ENCODE results near the gene MPZ. TPM values are rescaled to one million over a fixed set of nuclear protein-coding genes. Genes with fewer than 3 reads are reported as not detected.

MPZ gene
- total RNA-seq, 4 donors from 2014 or later: 0.75 to 1.4 (median 1.1) TPM

- no peak for TF ChIP-seq POLR2A (IDR thresholded peaks at IDR 0.05)
- TF ChIP-seq, protein P1, sequence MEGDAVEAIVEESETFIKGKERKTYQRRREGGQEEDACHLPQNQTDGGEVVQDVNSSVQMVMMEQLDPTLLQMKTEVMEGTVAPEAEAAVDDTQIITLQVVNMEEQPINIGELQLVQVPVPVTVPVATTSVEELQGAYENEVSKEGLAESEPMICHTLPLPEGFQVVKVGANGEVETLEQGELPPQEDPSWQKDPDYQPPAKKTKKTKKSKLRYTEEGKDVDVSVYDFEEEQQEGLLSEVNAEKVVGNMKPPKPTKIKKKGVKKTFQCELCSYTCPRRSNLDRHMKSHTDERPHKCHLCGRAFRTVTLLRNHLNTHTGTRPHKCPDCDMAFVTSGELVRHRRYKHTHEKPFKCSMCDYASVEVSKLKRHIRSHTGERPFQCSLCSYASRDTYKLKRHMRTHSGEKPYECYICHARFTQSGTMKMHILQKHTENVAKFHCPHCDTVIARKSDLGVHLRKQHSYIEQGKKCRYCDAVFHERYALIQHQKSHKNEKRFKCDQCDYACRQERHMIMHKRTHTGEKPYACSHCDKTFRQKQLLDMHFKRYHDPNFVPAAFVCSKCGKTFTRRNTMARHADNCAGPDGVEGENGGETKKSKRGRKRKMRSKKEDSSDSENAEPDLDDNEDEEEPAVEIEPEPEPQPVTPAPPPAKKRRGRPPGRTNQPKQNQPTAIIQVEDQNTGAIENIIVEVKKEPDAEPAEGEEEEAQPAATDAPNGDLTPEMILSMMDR (IDR thresholded peaks at IDR 0.05): no peak
- Histone ChIP-seq H3K9me3 (no peaks in the 10 kb centered on the region), H3K4me3 (no peak overlapping the region), H3K4me1 (peaks cover 10 to 22% (median 14%) of the 10 kb centered on the region in 3 donors), H3K27me3 (no peaks in the 10 kb centered on the region), H3K36me3 (no peaks in the 10 kb centered on the region), H3K27ac (no peak overlapping the region)
- WGBS, 2 donors: 85 to 88% methylated on average over 4 of the region's 4 CpGs
- DNase-seq: no peak
- intact Hi-C loops (cut with DNase I): no loop called here
These were observed 9.3 kb downstream of the MPZ start for GRCh38 chr1:161300478-161300877.

DNA sequence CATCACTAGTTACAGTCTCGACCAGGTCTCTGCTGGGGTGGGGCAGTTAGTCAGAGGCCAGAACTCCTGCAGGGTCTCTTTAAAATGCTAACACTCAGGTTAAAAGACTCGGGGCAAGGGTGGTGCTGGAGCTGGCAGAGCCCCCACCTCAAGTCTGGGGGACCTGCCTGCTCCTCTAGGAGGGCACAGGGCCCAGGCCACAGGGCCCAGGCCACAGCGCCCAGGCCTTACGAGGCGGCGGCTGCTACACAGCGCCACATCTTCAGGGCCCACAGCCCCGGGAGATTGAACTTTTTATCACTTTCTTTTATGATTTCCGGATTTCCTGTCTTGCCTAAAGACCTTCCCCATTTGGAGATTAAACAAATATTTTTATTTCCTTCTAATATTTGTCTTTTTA lies 10.4 kb downstream of the MPZ start:
- Histone ChIP-seq H3K36me3 (no peaks in the 10 kb centered on the region), H3K27ac (no peak overlapping the region), H3K27me3 (no peaks in the 10 kb centered on the region), H3K4me1 (peaks cover 0 to 11% (median 3%) of the 10 kb centered on the region in 3 donors), H3K9me3 (no peaks in the 10 kb centered on the region), H3K4me3 (no peak overlapping the region)
- intact Hi-C loops (cut with DNase I): loop anchor here (10.0 kb wide), 1 partner anchor 75 kb away; no protein-coding TSS in a partner anchor
- 88 to 89% methylated on average over 7 of the region's 9 CpGs for WGBS, 2 donors
- no peak for TF ChIP-seq POLR2A (IDR thresholded peaks at IDR 0.05)
- TF ChIP-seq, protein P1 (IDR thresholded peaks at IDR 0.05): no peak
- no peak for DNase-seq

DNA sequence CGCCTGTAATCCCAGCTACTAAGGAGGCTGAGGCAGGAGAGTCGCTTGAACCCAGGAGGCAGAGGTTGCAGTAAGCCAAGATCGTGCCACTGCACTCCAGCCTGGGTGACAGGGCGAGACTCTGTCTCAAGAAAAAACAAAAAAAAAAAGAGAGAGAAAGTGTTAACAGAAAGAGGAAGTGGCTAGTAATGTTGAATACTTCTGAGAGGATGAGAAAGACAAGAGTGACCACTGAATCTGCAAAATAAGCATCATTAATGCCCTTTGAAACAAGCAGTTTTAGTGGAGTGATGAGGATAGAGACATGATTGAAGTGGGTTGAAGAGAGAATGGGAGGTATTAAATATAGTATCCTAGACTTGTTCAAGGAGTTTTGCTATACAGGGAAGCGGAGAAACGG lies 11.7 kb downstream of the MPZ start:
- no peak for TF ChIP-seq POLR2A (IDR thresholded peaks at IDR 0.05)
- TF ChIP-seq, protein P1 (IDR thresholded peaks at IDR 0.05): no peak
- Histone ChIP-seq H3K27me3 (no peaks in the 10 kb centered on the region), H3K4me1 (no peaks in the 10 kb centered on the region), H3K36me3 (no peaks in the 10 kb centered on the region), H3K4me3 (no peak overlapping the region), H3K9me3 (no peaks in the 10 kb centered on the region), H3K27ac (no peak overlapping the region)
- intact Hi-C loops (cut with DNase I): loop anchor here (10.0 kb wide), 1 partner anchor 77 kb away; no protein-coding TSS in a partner anchor
- 86 to 87% methylated on average over 5 to 6 of the region's 6 CpGs for WGBS, 2 donors
- DNase-seq: no peak

DNA sequence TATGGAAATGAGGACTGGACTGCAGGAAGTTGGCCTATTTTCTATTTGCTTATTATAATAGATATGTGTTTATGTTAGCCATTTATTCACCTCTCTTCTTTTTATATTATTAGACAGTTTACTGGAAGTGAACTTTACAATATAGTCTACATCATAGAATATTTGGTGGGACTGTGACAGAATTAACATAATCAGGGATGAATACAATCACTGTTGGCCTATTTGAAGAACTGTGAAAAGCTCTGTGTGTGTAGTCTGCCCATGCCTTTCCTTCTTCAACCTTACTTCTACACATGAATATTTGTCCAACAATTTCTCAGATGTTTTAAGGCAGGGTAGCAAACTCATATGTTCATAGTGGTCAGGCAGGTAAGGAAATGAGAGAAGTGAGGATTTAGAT lies 12.4 kb downstream of the MPZ start:
- H3K4me1 ChIP-seq: no peaks in the 10 kb centered on the region
- H3K36me3 ChIP-seq: no peaks in the 10 kb centered on the region
- H3K27ac ChIP-seq: no peak overlapping the region
- no peak for TF ChIP-seq POLR2A (IDR thresholded peaks at IDR 0.05)
- TF ChIP-seq, protein P1 (IDR thresholded peaks at IDR 0.05): no peak
- no peak overlapping the region for H3K4me3 ChIP-seq
- intact Hi-C loops (cut with DNase I): loop anchor here (10.0 kb wide), 1 partner anchor 77 kb away; no protein-coding TSS in a partner anchor
- DNase-seq: no peak
- H3K27me3 ChIP-seq: no peaks in the 10 kb centered on the region
- no peaks in the 10 kb centered on the region for H3K9me3 ChIP-seq

DNA sequence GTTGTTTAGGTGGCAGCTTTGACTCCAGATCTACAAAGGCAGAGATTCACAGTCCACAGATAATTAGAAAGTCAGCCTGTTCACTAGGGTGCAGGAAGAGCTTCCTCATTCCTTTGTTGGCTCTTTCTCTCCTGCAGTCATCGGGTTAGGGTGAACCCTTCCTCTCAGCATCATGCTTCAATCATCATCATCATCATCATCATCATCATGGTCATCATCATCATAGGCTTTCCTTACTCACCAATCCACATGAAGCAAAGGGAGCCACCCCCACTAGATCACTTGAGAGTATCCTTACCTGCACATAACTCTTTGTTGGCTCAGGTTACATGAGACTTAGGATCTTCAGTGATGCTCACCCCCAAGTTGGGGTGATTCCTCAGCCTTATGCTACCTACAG lies 19.0 kb downstream of the MPZ start:
- no peak overlapping the region for H3K27ac ChIP-seq
- peaks cover 0 to 5% (median 0%) of the 10 kb centered on the region in 3 donors for H3K36me3 ChIP-seq
- intact Hi-C loops (cut with DNase I): loop anchor here (5.0 to 10.0 kb wide), 2 partner anchors 63 to 84 kb away; partner anchors contain the start of gene TOMM40L
- DNase-seq: no peak
- TF ChIP-seq, protein P1 (IDR thresholded peaks at IDR 0.05): no peak
- TF ChIP-seq POLR2A (IDR thresholded peaks at IDR 0.05): no peak
- no peaks in the 10 kb centered on the region for H3K27me3 ChIP-seq
- no peaks in the 10 kb centered on the region for H3K4me1 ChIP-seq
- no peaks in the 10 kb centered on the region for H3K9me3 ChIP-seq
- H3K4me3 ChIP-seq: no peak overlapping the region
- 55 to 78% methylated on average over 1 of the region's 1 CpG for WGBS, 2 donors

Data from esophagus squamous epithelium (tissue), 5 donors.